ENCODE results near the gene KIF24.
"Not testable (repeated sequence)": the region's sequence is repeated elsewhere in the genome, so short reads cannot be mapped to it uniquely, and the experiment has no call there.

The KIF24 gene

GRCh38 chr9:34370970-34371880 is 42.2 kb upstream of the KIF24 start:
- TF ChIP-seq CTCF (IDR thresholded peaks at IDR 0.05; ENCODE audit: control extremely low read depth, extremely low read depth, low read depth, missing control alignments): no peak
- ChIA-PET POLR2A (no interaction called here), CTCF (interaction anchor here (1.2 to 2.0 kb wide), 4 partner anchors 9 to 39 kb away, joined by 3 to 11 read pairs (median 7); no protein-coding TSS in a partner anchor)
- DNase-seq (ENCODE audit: extremely low spot score): no peak

- no peak for DNase-seq (ENCODE audit: extremely low spot score)
Observed at GRCh38 chr9:34370335-34370969, 41.4 kb upstream of the KIF24 start.

GRCh38 chr9:34369636-34370035 is 40.6 kb upstream of the KIF24 start:
- DNase-seq (ENCODE audit: extremely low spot score): no peak
- no peak for TF ChIP-seq CTCF (IDR thresholded peaks at IDR 0.05; ENCODE audit: control extremely low read depth, extremely low read depth, low read depth, missing control alignments)
- CTCF ChIA-PET: interaction anchor here (1.1 to 2.0 kb wide), 3 partner anchors 34 to 38 kb away, joined by 3 to 11 read pairs (median 3); no protein-coding TSS in a partner anchor
- POLR2A ChIA-PET: interaction anchor here (0.5 kb wide), 1 partner anchor 11 kb away, joined by 7 read pairs; no protein-coding TSS in a partner anchor

More at GRCh38 chr9:34370335-34370969, 41.4 kb upstream of the KIF24 start:
- ChIA-PET POLR2A (no interaction called here), CTCF (interaction anchor here (1.2 to 2.0 kb wide), 4 partner anchors 10 to 38 kb away, joined by 3 to 11 read pairs (median 7); no protein-coding TSS in a partner anchor)
- no peak for TF ChIP-seq CTCF (IDR thresholded peaks at IDR 0.05; ENCODE audit: control extremely low read depth, extremely low read depth, low read depth, missing control alignments)

- POLR2A ChIA-PET; DNase-seq (ENCODE audit: extremely low spot score): not testable (repeated sequence)
- CTCF ChIA-PET: interaction anchor here (1.0 to 1.2 kb wide), 3 partner anchors 27 to 35 kb away, joined by 3 read pairs; no protein-coding TSS in a partner anchor
Observed at GRCh38 chr9:34368796-34369195, 39.7 kb upstream of the KIF24 start.

GRCh38 chr9:34367751-34368410 is 38.8 kb upstream of the KIF24 start:
- CTCF ChIA-PET: interaction anchor here (1.8 kb wide), 1 partner anchor 11 kb away, joined by 9 read pairs; no protein-coding TSS in a partner anchor
- POLR2A ChIA-PET; DNase-seq (ENCODE audit: extremely low spot score): not testable (repeated sequence)

- no peak for TF ChIP-seq CTCF (IDR thresholded peaks at IDR 0.05; ENCODE audit: control extremely low read depth, extremely low read depth, low read depth, missing control alignments)
- POLR2A ChIA-PET: no interaction called here
- DNase-seq (ENCODE audit: extremely low spot score): peak; percentile 1
- CTCF ChIA-PET: interaction anchor here (0.8 to 1.8 kb wide), 3 partner anchors 10 to 19 kb away, joined by 3 to 9 read pairs (median 4); no protein-coding TSS in a partner anchor
Observed at GRCh38 chr9:34366365-34366764, 37.3 kb upstream of the KIF24 start.

- POLR2A ChIA-PET: no interaction called here
- CTCF ChIA-PET: interaction anchor here (1.1 to 1.4 kb wide), 2 partner anchors 14 to 269 kb away, joined by 3 to 4 read pairs; no protein-coding TSS in a partner anchor
- no peak for TF ChIP-seq CTCF (IDR thresholded peaks at IDR 0.05; ENCODE audit: control extremely low read depth, extremely low read depth, low read depth, missing control alignments)
- no peak for DNase-seq (ENCODE audit: extremely low spot score)
Observed at GRCh38 chr9:34365282-34365681, 36.2 kb upstream of the KIF24 start.
